H1 (cell line): ENCODE measurements around the gene SPON2. TPM values are rescaled to one million over a fixed set of nuclear protein-coding genes. Genes with fewer than 3 reads are reported as not detected.

ENCODE experiments used
- CTCF ChIA-PET: fragments of 300-600 bp; sonication (Branson Sonifier 250); formaldehyde crosslinking; loops from one replicate; lab custom pipeline; 2021; ENCODE audit not compliant: partially characterized antibody; lab: Charles Lee
- POLR2A ChIA-PET: fragments of 300-600 bp; sonication (Branson Sonifier 250); formaldehyde crosslinking; loops from one replicate; lab custom pipeline; 2021; ENCODE audit warnings: inconsistent platforms; ENCODE audit not compliant: partially characterized antibody; lab: Charles Lee
- DNase-seq, 2 experiments: peaks; one replicate each; pipeline versions ENCODE4 v3.0.0 to v3.0.0-alpha.2; 2010 to 2022; ENCODE audit warnings: low spot score in 2 of 2, low read depth in 1 of 2, mixed read lengths in 1 of 2
- FAIRE-seq: peaks from 2 replicates; lab custom pipeline; 2011; peaks lifted over from hg19 to GRCh38; lab: Jason Lieb, UNC
- H2AFZ ChIP-seq: 2 replicates; pipeline ENCODE4 v1.8.1; 2012; ENCODE audit warnings: low read length, inconsistent platforms
- H2AK5ac ChIP-seq: 2 replicates; pipeline ENCODE4 v1.6.1; 2013; ENCODE audit warnings: low read depth, low read length
- H2BK120ac ChIP-seq: replicated peaks from 2 replicates; pipeline ENCODE3; 2013; ENCODE audit warnings: low read depth, low read length, inconsistent platforms
- H2BK12ac ChIP-seq: 2 replicates; pipeline ENCODE4 v1.6.1; 2013; ENCODE audit warnings: low read depth, low read length
- H2BK15ac ChIP-seq: 2 replicates; pipeline ENCODE4 v1.6.1; 2013; ENCODE audit warnings: low read length
- H2BK20ac ChIP-seq: 2 replicates; pipeline ENCODE4 v1.6.1; 2013; ENCODE audit warnings: low read length
- H2BK5ac ChIP-seq: 2 replicates; pipeline ENCODE4 v1.6.1; 2013; ENCODE audit warnings: low read depth, low read length
- H3K14ac ChIP-seq: 2 replicates; pipeline ENCODE4 v1.6.1; 2013; ENCODE audit warnings: inconsistent platforms; ENCODE audit not compliant: insufficient read length
- H3K18ac ChIP-seq: 2 replicates; pipeline ENCODE4 v1.6.1; 2013; ENCODE audit warnings: low read length; ENCODE audit errors: extremely low read depth
- H3K23ac ChIP-seq: 2 replicates; pipeline ENCODE4 v1.6.1; 2013; ENCODE audit warnings: inconsistent platforms; ENCODE audit not compliant: insufficient read length
- H3K23me2 ChIP-seq: 2 replicates; pipeline ENCODE4 v1.6.1; 2013; ENCODE audit warnings: low read depth, low read length
- H3K27ac ChIP-seq: 2 replicates; pipeline ENCODE4 v1.6.1; 2011; ENCODE audit warnings: low read depth, low read length, inconsistent platforms
- H3K27me3 ChIP-seq, 4 experiments: replicated peaks in 1 of 4; 1 replicate in 1 of 4; 2 replicates in 3 of 4; pipeline versions ENCODE4 v1.6.1 to v1.8.1; 2011 to 2013; ENCODE audit warnings: low read length in 3 of 4, mild to moderate bottlenecking in 3 of 4, inconsistent platforms in 2 of 4, mixed read lengths in 2 of 4, moderate library complexity in 1 of 4; ENCODE audit not compliant: control insufficient read depth in 3 of 4, insufficient read depth in 3 of 4; ENCODE audit errors: extremely low read depth in 1 of 4
- H3K36me3 ChIP-seq, 4 experiments: 2 replicates each; pipeline versions ENCODE4 v1.6.1 to v1.8.1; 2011 to 2013; ENCODE audit warnings: mild to moderate bottlenecking in 4 of 4, low read length in 3 of 4, moderate library complexity in 2 of 4, control low read depth in 1 of 4, inconsistent platforms in 1 of 4; ENCODE audit not compliant: insufficient read depth in 4 of 4, control insufficient read depth in 2 of 4
- H3K4ac ChIP-seq: replicated peaks from 2 replicates; pipeline ENCODE3; 2013; ENCODE audit warnings: low read length, low read depth, mixed read lengths, inconsistent platforms; ENCODE audit not compliant: insufficient read length
- H3K4me1 ChIP-seq, 4 experiments: replicated peaks in 1 of 4; 1 replicate in 1 of 4; 2 replicates in 3 of 4; pipeline versions ENCODE4 v1.6.1 to v1.8.1; 2011 to 2013; ENCODE audit warnings: low read length in 3 of 4, inconsistent platforms in 2 of 4, mixed read lengths in 1 of 4; ENCODE audit not compliant: insufficient read depth in 4 of 4, control insufficient read depth in 3 of 4
- H3K4me2 ChIP-seq, 2 experiments: 2 replicates each; pipeline versions ENCODE4 v1.6.1 to v1.8.1; 2011 to 2013; ENCODE audit warnings: low read depth in 2 of 2, low read length in 2 of 2, control low read depth in 1 of 2, inconsistent platforms in 1 of 2, mild to moderate bottlenecking in 1 of 2; ENCODE audit not compliant: insufficient read depth in 1 of 2
- H3K4me3 ChIP-seq, 4 experiments: fragments of 200-600, 300-600 bp in 1 of 4; sonication (generic), shearing (Covaris generic), sonication (Bioruptor Twin) in 1 of 4; 2 replicates each; pipeline versions ENCODE4 v1.5.1 to v1.8.1; 2011 to 2016; ENCODE audit warnings: low read length in 4 of 4, low read depth in 3 of 4, control low read depth in 2 of 4, inconsistent platforms in 2 of 4, mild to moderate bottlenecking in 2 of 4, mixed read lengths in 1 of 4, moderate library complexity in 1 of 4; ENCODE audit not compliant: insufficient read depth in 2 of 4; ENCODE audit errors: extremely low read depth in 1 of 4
- H3K56ac ChIP-seq: replicated peaks from 2 replicates; pipeline ENCODE3; 2013; ENCODE audit warnings: low read depth, mild to moderate bottlenecking, mixed read lengths, low read length, inconsistent platforms; ENCODE audit not compliant: insufficient read length
- H3K79me1 ChIP-seq: 2 replicates; pipeline ENCODE4 v1.6.1; 2013; ENCODE audit warnings: low read depth, low read length, control low read depth
- H3K79me2 ChIP-seq, 2 experiments: 2 replicates each; pipeline versions ENCODE4 v1.6.1 to v1.8.1; 2012 to 2013; ENCODE audit warnings: low read length in 2 of 2, mild to moderate bottlenecking in 2 of 2, inconsistent platforms in 1 of 2; ENCODE audit not compliant: insufficient read depth in 2 of 2, control insufficient read depth in 1 of 2
- H3K9ac ChIP-seq, 4 experiments: replicated peaks in 1 of 4; 1 replicate in 1 of 4; 2 replicates in 3 of 4; pipeline versions ENCODE4 v1.6.1 to v1.8.1; 2011 to 2013; ENCODE audit warnings: low read depth in 3 of 4, low read length in 3 of 4, control low read depth in 2 of 4, mild to moderate bottlenecking in 2 of 4, moderate library complexity in 2 of 4, inconsistent platforms in 1 of 4; ENCODE audit errors: extremely low read depth in 1 of 4
- H3K9me3 ChIP-seq, 2 experiments: 2 replicates each; pipeline versions ENCODE4 v1.6.1 to v1.8.1; 2012 to 2013; ENCODE audit warnings: mild to moderate bottlenecking in 2 of 2, moderate library complexity in 2 of 2, control low read depth in 1 of 2, inconsistent platforms in 1 of 2, low read depth in 1 of 2, low read length in 1 of 2, mixed read lengths in 1 of 2; ENCODE audit not compliant: insufficient read depth in 2 of 2
- H4K20me1 ChIP-seq, 2 experiments: replicated peaks in 1 of 2; 2 replicates each; pipeline versions ENCODE3 to v1.8.1; 2011 to 2013; ENCODE audit warnings: inconsistent platforms in 2 of 2, low read length in 2 of 2, mild to moderate bottlenecking in 1 of 2; ENCODE audit not compliant: insufficient read depth in 2 of 2, control insufficient read depth in 1 of 2
- H4K5ac ChIP-seq: 2 replicates; pipeline ENCODE4 v1.6.1; 2013; ENCODE audit warnings: low read length, low read depth, mixed read lengths, inconsistent platforms; ENCODE audit not compliant: insufficient read length
- H4K8ac ChIP-seq: 2 replicates; pipeline ENCODE4 v1.8.0; 2013; ENCODE audit warnings: mild to moderate bottlenecking, moderate library complexity, low read length, inconsistent platforms; ENCODE audit not compliant: insufficient read depth; ENCODE audit errors: extremely low read depth
- H4K91ac ChIP-seq: replicated peaks from 2 replicates; pipeline ENCODE3; 2013; ENCODE audit warnings: low read length, mixed read lengths, inconsistent platforms; ENCODE audit not compliant: insufficient read length
- ASH2L ChIP-seq: fragments of 200-600, 300-600 bp; sonication (generic); IDR thresholded peaks from one replicate; pipeline ENCODE4 v1.7.1; 2017; ENCODE audit warnings: low read length
- CTCF ChIP-seq, 3 experiments: IDR thresholded peaks; 1 replicate in 2 of 3; 2 replicates in 1 of 3; pipeline versions ENCODE4 v1.5.1 to v1.6.1; 2011; ENCODE audit warnings: low read length in 3 of 3, mild to moderate bottlenecking in 3 of 3, inconsistent platforms in 2 of 3, low read depth in 1 of 3, moderate library complexity in 1 of 3; ENCODE audit not compliant: insufficient read depth in 1 of 3; ENCODE audit errors: control extremely low read depth in 1 of 3
- EP300 ChIP-seq, 2 experiments: IDR thresholded peaks; 1 replicate in 1 of 2; 2 replicates in 1 of 2; pipeline ENCODE4 v1.6.1; 2011 to 2012; ENCODE audit warnings: low read depth in 2 of 2, low read length in 2 of 2, mild to moderate bottlenecking in 2 of 2, borderline replicate concordance in 1 of 2, inconsistent platforms in 1 of 2, moderate library complexity in 1 of 2
- EZH2 ChIP-seq: fragments of 200-600 bp; sonication (generic); IDR thresholded peaks from 2 replicates; pipeline ENCODE4 v1.7.1; 2012; ENCODE audit warnings: low read depth, mild to moderate bottlenecking, moderate library complexity, low read length, inconsistent platforms; ENCODE audit not compliant: severe bottlenecking
- JUN ChIP-seq: IDR thresholded peaks from 2 replicates; pipeline ENCODE4 v1.6.1; 2011; ENCODE audit warnings: low read depth, mild to moderate bottlenecking, improper control_type of control experiment, low read length
- POLR2AphosphoS5 ChIP-seq: IDR thresholded peaks from 2 replicates; pipeline ENCODE4 v1.6.1; 2011; ENCODE audit warnings: low read depth, low read length
- RBBP5 ChIP-seq: IDR thresholded peaks from 2 replicates; pipeline ENCODE4 v1.7.1; 2012; ENCODE audit warnings: low read depth, mild to moderate bottlenecking, inconsistent platforms, low read length, moderate library complexity, borderline replicate concordance
- TAF7 ChIP-seq: optimal IDR thresholded peaks from 2 replicates; pipeline ENCODE3; 2011; ENCODE audit warnings: low read depth, mild to moderate bottlenecking, inconsistent platforms, low read length, moderate library complexity, borderline replicate concordance
- USF2 ChIP-seq: IDR thresholded peaks from 2 replicates; pipeline ENCODE4 v1.6.1; 2011; ENCODE audit warnings: low read length, improper control_type of control experiment
- WGBS, 2 experiments: shearing (Covaris generic) in 1 of 2; methylation state at CpG; one replicate each; pipeline versions ENCODE4 v1.1.6 to v1.1.7; 2013 to 2015; ENCODE audit warnings: low lambda C conversion rate in 2 of 2, mixed read lengths in 2 of 2, inconsistent platforms in 1 of 2, low coverage in 1 of 2, missing lambda C conversion rate in 1 of 2; ENCODE audit not compliant: insufficient replicate concordance in 2 of 2, insufficient coverage in 1 of 2, insufficient read length in 1 of 2; ENCODE audit errors: extremely low coverage in 1 of 2, missing lambda C conversion rate in 1 of 2; 5-methylcytosine and 5-hydroxymethylcytosine counted together
- polyA plus RNA-seq, 7 experiments: library from polyadenylated mRNA; depleted of rRNA in 3 of 7; stranded (reverse) in 5 of 7; unstranded in 2 of 7; fragments of >200 nt in 5 of 7; fragments of 200-250 nt in 2 of 7; gene quantifications; 1 replicate in 5 of 7; 2 replicates in 1 of 7; 4 replicates in 1 of 7; pipeline versions ENCODE4 v1.2.1 to v1.2.3, GENCODE V29; 2011 to 2013; ENCODE audit warnings: missing spikeins in 2 of 7, mixed read lengths in 2 of 7
- total RNA-seq: library from RNA; stranded (reverse); fragmentation: NEBNext Ultra II Directional; extraction: Animal tissue kit (Norgen Biotek cat#: 25700); gene quantifications from 2 replicates; pipeline ENCODE4 v1.2.1, GENCODE V29; 2021

SPON2 gene
- total and polyA plus RNA-seq, 2 of the 8 experiments (the other 6 are each of a cell fraction or from before 2014, with no cell fraction given) = 2.8 to 3.2 TPM

DNA sequence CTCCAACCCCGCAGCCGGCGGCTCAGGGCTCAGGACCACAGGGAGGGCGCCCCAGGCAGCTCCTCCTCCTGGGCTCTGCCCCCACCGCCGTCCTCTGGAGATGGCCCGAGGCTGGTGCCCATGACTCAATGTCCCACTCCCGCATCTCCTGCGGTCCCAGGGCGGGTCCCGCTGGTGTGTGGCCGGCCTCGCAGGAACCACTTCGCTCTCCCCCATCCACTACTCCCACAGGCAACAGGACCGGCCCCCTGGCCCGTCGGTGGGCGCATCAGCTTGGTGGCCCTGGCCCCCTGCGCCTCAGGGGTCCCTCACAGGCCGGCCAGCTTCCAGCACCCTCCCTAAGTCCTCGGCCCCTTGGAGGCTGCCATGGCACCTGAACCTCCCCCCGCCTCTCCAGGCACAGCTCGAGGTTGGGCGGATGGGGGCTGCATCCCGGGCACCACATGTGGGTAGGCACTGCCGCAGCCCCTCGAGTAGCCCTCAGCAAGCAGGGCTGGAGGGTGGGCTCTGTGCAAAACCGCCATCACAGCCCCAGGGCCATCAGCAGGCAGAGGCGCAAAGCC, 22.8 kb upstream of the SPON2 start:
- Histone ChIP-seq H4K8ac (no peak overlapping the region), H3K27me3 (no peaks in the 10 kb centered on the region; a peak in 2 of 7 replicates), H3K4me2 (no peak overlapping the region), H3K27ac (no peak overlapping the region), H2BK15ac (no peak overlapping the region), H2BK20ac (no peak overlapping the region), H3K4me3 (no peak overlapping the region), H3K14ac (no peak overlapping the region), H3K9me3 (no peaks in the 10 kb centered on the region), H2BK12ac (no peak overlapping the region), H4K91ac (no peak overlapping the region), H3K79me1 (no peaks in the 10 kb centered on the region), H3K4me1 (no peaks in the 10 kb centered on the region), H3K4ac (no peak overlapping the region), H2AK5ac (no peak overlapping the region), H4K5ac (no peak overlapping the region), H2AFZ (no peak overlapping the region), H2BK5ac (no peak overlapping the region), H3K23ac (no peak overlapping the region), H3K9ac (no peak overlapping the region), H2BK120ac (no peak overlapping the region), H4K20me1 (no peaks in the 10 kb centered on the region), H3K79me2 (no peaks in the 10 kb centered on the region), H3K18ac (no peak overlapping the region), H3K56ac (no peak overlapping the region), H3K23me2 (no peaks in the 10 kb centered on the region), H3K36me3 (no peaks in the 10 kb centered on the region)
- FAIRE-seq (no peak), DNase-seq (peak in 1 of 2 experiments; percentile 41)
- POLR2A ChIA-PET = interaction anchor here (1.6 kb wide), 1 partner anchor 8 kb away, joined by 4 read pairs; no protein-coding TSS in a partner anchor
- CTCF ChIA-PET = interaction anchor here (1.7 kb wide), 1 partner anchor 73 kb away, joined by 4 read pairs; no protein-coding TSS in a partner anchor
- 86% methylated on average over 21 of the region's 29 CpGs; no CpG with 5 or more reads in 1 of the 2 experiments for WGBS, 2 experiments
- TF ChIP-seq USF2 (no peak), TAF7 (no peak), ASH2L (no peak), EZH2 (no peak), CTCF (IDR thresholded peaks at IDR 0.05; ENCODE audit: control extremely low read depth in 1 of 3, insufficient read depth in 1 of 3, low read depth in 1 of 3, low read length in 3 of 3) (no peak), RBBP5 (no peak), EP300 (IDR thresholded peaks at IDR 0.05; ENCODE audit: borderline replicate concordance in 1 of 2, low read depth in 2 of 2, low read length in 2 of 2) (no peak), POLR2AphosphoS5 (no peak), JUN (no peak)
